DMS79 treated with DMSO at 0.1 percent for 48 hours (cell line): ENCODE data around the gene NPFF.
"Not testable (repeated sequence)": the region's sequence is repeated elsewhere in the genome, so short reads cannot be mapped to it uniquely, and the experiment has no call there.

Source experiments
- DNase-seq: peaks from one replicate; lab custom pipeline; 2025; lab: John Stamatoyannopoulos, UW

NPFF gene

GRCh38 chr12:53506881-53507602, at the start of gene NPFF:
Gene NPFF (minus strand): TSS chr12:53507484. CDS start chr12:53507474, 10 bp downstream.
- DNase-seq, result no peak

- DNase-seq, result no peak
These were observed 45.4 kb upstream of the NPFF start for GRCh38 chr12:53552361-53553327.

GRCh38 chr12:53551889-53552291, 44.6 kb upstream of the NPFF start:
- no peak for DNase-seq

- DNase-seq, result no peak
These were observed 43.3 kb upstream of the NPFF start for GRCh38 chr12:53550595-53550994.

GRCh38 chr12:53550131-53550530, 42.8 kb upstream of the NPFF start:
- DNase-seq, result not testable (repeated sequence)

- not testable (repeated sequence) for DNase-seq
These were observed 41.1 kb upstream of the NPFF start for GRCh38 chr12:53548354-53548753.

GRCh38 chr12:53543539-53543938, 36.3 kb upstream of the NPFF start:
- DNase-seq, result no peak

- no peak for DNase-seq
These were observed 32.2 kb upstream of the NPFF start for GRCh38 chr12:53539526-53539925.

GRCh38 chr12:53538209-53538689, 31.0 kb upstream of the NPFF start:
- DNase-seq, result no peak

- DNase-seq, result no peak
These were observed 29.7 kb upstream of the NPFF start for GRCh38 chr12:53536962-53537361.

- no peak for DNase-seq
These were observed 26.2 kb upstream of the NPFF start for GRCh38 chr12:53533471-53533870.

- no peak for DNase-seq
These were observed 25.5 kb upstream of the NPFF start for GRCh38 chr12:53532524-53533445.

- DNase-seq, result no peak
These were observed 24.7 kb upstream of the NPFF start for GRCh38 chr12:53532021-53532420.

- DNase-seq, result no peak
These were observed 23.6 kb upstream of the NPFF start for GRCh38 chr12:53530920-53531319.

GRCh38 chr12:53530061-53530460, 22.8 kb upstream of the NPFF start:
- no peak for DNase-seq

GRCh38 chr12:53524476-53524875, 17.2 kb upstream of the NPFF start:
- no peak for DNase-seq

GRCh38 chr12:53523131-53523530, 15.8 kb upstream of the NPFF start:
- DNase-seq, result no peak

- no peak for DNase-seq
These were observed 11.1 kb upstream of the NPFF start for GRCh38 chr12:53518381-53518780.

GRCh38 chr12:53516758-53517455, 9.6 kb upstream of the NPFF start:
- DNase-seq, result no peak

GRCh38 chr12:53515291-53515680, 8.0 kb upstream of the NPFF start:
- no peak for DNase-seq

- DNase-seq, result no peak
These were observed 7.5 kb upstream of the NPFF start for GRCh38 chr12:53514628-53515290.
